WTC11 (cell line): ENCODE results near the gene RIC3. TPM values are rescaled to one million over a fixed set of nuclear protein-coding genes. Genes with fewer than 3 reads are reported as not detected.

ENCODE experiments used
- ATAC-seq: fragments of 200-7000 bp; cut with Tn5 transposase; 2 replicates; pipeline ENCODE4 v1.10.0; 2021; ENCODE audit warnings: mild to moderate bottlenecking, moderate library complexity
- CTCF ChIA-PET: fragments of 300-600 bp; sonication (Branson Sonifier 250); formaldehyde crosslinking; loops from one replicate; lab custom pipeline; 2021; ENCODE audit warnings: antibody characterized with exemption; lab: Charles Lee
- POLR2A ChIA-PET: fragments of 350-600 bp; sonication (Branson Sonifier 250); formaldehyde crosslinking; loops from one replicate; lab custom pipeline; 2021; ENCODE audit warnings: antibody characterized with exemption; lab: Charles Lee
- DNase-seq: peaks from one replicate; pipeline ENCODE4 v3.0.0; 2021; ENCODE audit warnings: low spot score
- H3K27ac Mint-ChIP-seq: 2 replicates; pipeline ENCODE4 v1.8.0; 2021; ENCODE audit warnings: mixed read lengths
- H3K27me3 Mint-ChIP-seq: 2 replicates; pipeline ENCODE4 v1.8.0; 2021; ENCODE audit warnings: low read depth, mild to moderate bottlenecking, moderate library complexity, mixed read lengths
- H3K36me3 Mint-ChIP-seq: 2 replicates; pipeline ENCODE4 v1.8.0; 2021; ENCODE audit warnings: mixed read lengths
- H3K4me1 Mint-ChIP-seq: 2 replicates; pipeline ENCODE4 v1.8.0; 2022; ENCODE audit warnings: mixed read lengths
- H3K4me3 Mint-ChIP-seq: 2 replicates; pipeline ENCODE4 v1.8.0; 2021; ENCODE audit warnings: mild to moderate bottlenecking, moderate library complexity, mixed read lengths
- H3K9me3 Mint-ChIP-seq: 2 replicates; pipeline ENCODE4 v1.8.0; 2021; ENCODE audit warnings: mixed read lengths
- CREM ChIP-seq: sonication (generic); formaldehyde crosslinking; IDR thresholded peaks from 2 replicates; pipeline ENCODE4 v1.8.1; 2022; ENCODE audit warnings: mild to moderate bottlenecking, missing genetic modification reagents, moderate library complexity
- ESRRA ChIP-seq: sonication (generic); formaldehyde crosslinking; IDR thresholded peaks from 2 replicates; pipeline ENCODE4 v1.8.1; 2022; ENCODE audit warnings: mild to moderate bottlenecking, missing genetic modification reagents, borderline replicate concordance
- FOXK1 ChIP-seq: sonication (generic); formaldehyde crosslinking; IDR thresholded peaks from 2 replicates; pipeline ENCODE4 v1.8.0; 2022; ENCODE audit warnings: mild to moderate bottlenecking, moderate library complexity, missing genetic modification reagents
- GABPB1 ChIP-seq: sonication (generic); formaldehyde crosslinking; IDR thresholded peaks from 2 replicates; pipeline ENCODE4 v1.8.1; 2023; ENCODE audit warnings: mild to moderate bottlenecking, missing genetic modification reagents
- GTF2I ChIP-seq: fragments of 250-450 bp; sonication (Bioruptor Pico); conservative IDR thresholded peaks from 2 replicates; pipeline ENCODE4 v1.4.0; 2021; ENCODE audit warnings: mild to moderate bottlenecking
- JAZF1 ChIP-seq: fragments of 250-450 bp; sonication (Bioruptor Pico); IDR thresholded peaks from 2 replicates; pipeline ENCODE4 v1.9.0; 2021; ENCODE audit warnings: moderate library complexity, mild to moderate bottlenecking, inconsistent platforms
- JUN ChIP-seq: sonication (generic); formaldehyde crosslinking; IDR thresholded peaks from 2 replicates; pipeline ENCODE4 v1.8.0; 2023; ENCODE audit warnings: mild to moderate bottlenecking, missing genetic modification reagents
- NFATC4 ChIP-seq: fragments of 250-450 bp; sonication (Bioruptor Pico); IDR thresholded peaks from 2 replicates; pipeline ENCODE4 v1.9.0; 2021; ENCODE audit warnings: mild to moderate bottlenecking
- NFYB ChIP-seq: sonication (generic); formaldehyde crosslinking; conservative IDR thresholded peaks from 2 replicates; pipeline ENCODE4 v1.8.0; 2022; ENCODE audit warnings: low read depth, missing genetic modification reagents
- NR1H2 ChIP-seq: sonication (generic); formaldehyde crosslinking; IDR thresholded peaks from 2 replicates; pipeline ENCODE4 v1.9.0; 2021; ENCODE audit warnings: mild to moderate bottlenecking, moderate library complexity, missing genetic modification reagents
- NR2C2 ChIP-seq: sonication (generic); formaldehyde crosslinking; IDR thresholded peaks from 2 replicates; pipeline ENCODE4 v1.8.0; 2022; ENCODE audit warnings: mild to moderate bottlenecking, missing genetic modification reagents
- PRRX2 ChIP-seq: fragments of 250-450 bp; sonication (Bioruptor Pico); IDR thresholded peaks from 2 replicates; pipeline ENCODE4 v1.8.0; 2021; ENCODE audit warnings: mild to moderate bottlenecking
- TEAD4 ChIP-seq: sonication (generic); formaldehyde crosslinking; IDR thresholded peaks from 2 replicates; pipeline ENCODE4 v1.8.0; 2022; ENCODE audit warnings: mild to moderate bottlenecking, missing genetic modification reagents
- ZNF138 ChIP-seq: sonication (generic); formaldehyde crosslinking; conservative IDR thresholded peaks from 2 replicates; pipeline ENCODE4 v1.8.1; 2022; ENCODE audit warnings: mild to moderate bottlenecking, moderate library complexity, missing genetic modification reagents
- ZNF232 ChIP-seq: sonication (generic); formaldehyde crosslinking; IDR thresholded peaks from 2 replicates; pipeline ENCODE4 v1.8.0; 2022; ENCODE audit warnings: mild to moderate bottlenecking, missing genetic modification reagents
- ZNF263 ChIP-seq: sonication (generic); formaldehyde crosslinking; IDR thresholded peaks from 2 replicates; pipeline ENCODE4 v1.8.1; 2022; ENCODE audit warnings: low read depth, mild to moderate bottlenecking, moderate library complexity, missing genetic modification reagents
- ZNF671 ChIP-seq: fragments of 250-450 bp; sonication (Bioruptor Pico); IDR thresholded peaks from 2 replicates; pipeline ENCODE4 v1.8.0; 2021; ENCODE audit warnings: mild to moderate bottlenecking
- total RNA-seq: library from RNA; stranded (reverse); gene quantifications from 3 replicates; pipeline ENCODE4 v1.2.3, GENCODE V29; 2021
- TF ChIP-seq, protein P1 (sequence below): sonication (generic); formaldehyde crosslinking; IDR thresholded peaks from 2 replicates; pipeline ENCODE4 v1.8.1; 2023; ENCODE audit warnings: mild to moderate bottlenecking, missing genetic modification reagents, moderate library complexity
- TF ChIP-seq, protein P2 (sequence below): sonication (generic); formaldehyde crosslinking; IDR thresholded peaks from 2 replicates; pipeline ENCODE4 v1.8.0; 2023; ENCODE audit warnings: mild to moderate bottlenecking, missing genetic modification reagents
- TF ChIP-seq, protein P3 (sequence below): sonication (generic); formaldehyde crosslinking; IDR thresholded peaks from 2 replicates; pipeline ENCODE4 v1.8.0; 2022; ENCODE audit warnings: mild to moderate bottlenecking, missing genetic modification reagents

Gene RIC3
- total RNA-seq, 1 experiment from 2014 or later = 15.7 TPM

DNA sequence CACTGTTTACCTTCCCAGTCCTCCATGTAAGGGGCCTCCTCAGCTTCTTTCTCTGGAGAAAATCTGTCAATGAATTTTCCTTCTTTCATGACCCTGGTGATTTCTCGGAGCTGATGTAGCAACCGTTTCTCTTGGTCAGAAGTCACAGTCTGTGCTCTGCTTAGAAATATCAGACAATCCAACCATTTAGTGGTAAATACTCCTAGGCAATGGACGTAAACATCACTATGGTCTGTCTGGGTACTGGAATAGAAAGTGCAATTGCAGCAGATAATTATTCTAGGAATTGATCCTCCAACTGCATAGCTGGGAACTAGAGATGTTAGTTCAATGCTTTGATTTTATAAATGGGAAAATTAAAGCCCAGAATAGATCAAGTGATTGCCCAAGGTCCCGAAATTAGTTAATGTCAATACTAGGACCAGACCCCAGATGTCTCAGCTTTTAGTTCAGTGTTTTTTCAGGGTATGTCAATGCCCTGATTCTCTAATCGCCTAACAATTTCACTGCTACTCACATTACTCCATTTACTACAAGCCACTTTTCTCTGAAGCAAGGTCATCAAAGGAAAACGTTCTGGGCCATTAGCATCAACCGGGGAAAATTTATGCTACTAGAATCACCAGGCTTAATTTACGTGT lies 42.1 kb downstream of the RIC3 start (continued):
- TF ChIP-seq TEAD4 (CRISPR knock-in tag) = no peak

DNA sequence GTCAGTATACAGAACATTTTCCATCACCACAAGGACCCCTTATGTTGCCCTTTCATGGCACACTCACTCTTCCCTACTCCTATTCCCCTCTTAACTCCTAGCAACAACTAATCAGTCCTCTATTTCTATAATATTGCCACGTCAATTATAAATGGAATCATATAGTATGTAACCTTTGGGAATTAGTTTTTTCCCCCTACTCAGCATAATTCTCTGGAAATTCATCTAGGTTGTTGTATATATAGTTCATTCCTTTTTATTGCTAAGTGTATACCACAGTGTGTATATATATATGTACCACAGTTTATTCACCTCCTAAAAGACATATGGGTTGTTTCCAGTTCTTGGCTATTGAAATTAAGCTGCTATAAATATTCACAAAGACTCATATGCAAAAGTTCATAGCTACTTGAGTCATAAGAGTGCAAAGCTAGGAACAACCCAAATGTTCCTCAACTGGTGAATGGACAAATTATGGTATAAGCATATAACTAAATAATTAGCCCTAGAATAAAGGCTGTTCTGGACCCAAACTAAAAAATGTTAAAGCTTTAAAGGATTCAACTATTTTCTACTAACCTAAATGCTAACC lies 46.6 kb downstream of the RIC3 start:
- no peaks in the 10 kb centered on the region for H3K27me3 Mint-ChIP-seq
- no peak for TF ChIP-seq NR1H2 (CRISPR knock-in tag)
- no peak for TF ChIP-seq ESRRA (CRISPR knock-in tag)
- TF ChIP-seq NR2C2 (CRISPR knock-in tag) = no peak
- no peak for TF ChIP-seq NFYB (CRISPR knock-in tag)
- TF ChIP-seq, protein P1, sequence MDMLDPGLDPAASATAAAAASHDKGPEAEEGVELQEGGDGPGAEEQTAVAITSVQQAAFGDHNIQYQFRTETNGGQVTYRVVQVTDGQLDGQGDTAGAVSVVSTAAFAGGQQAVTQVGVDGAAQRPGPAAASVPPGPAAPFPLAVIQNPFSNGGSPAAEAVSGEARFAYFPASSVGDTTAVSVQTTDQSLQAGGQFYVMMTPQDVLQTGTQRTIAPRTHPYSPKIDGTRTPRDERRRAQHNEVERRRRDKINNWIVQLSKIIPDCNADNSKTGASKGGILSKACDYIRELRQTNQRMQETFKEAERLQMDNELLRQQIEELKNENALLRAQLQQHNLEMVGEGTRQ (CRISPR knock-in tag) = no peak
- TF ChIP-seq PRRX2 (CRISPR knock-in tag) = no peak
- TF ChIP-seq JAZF1 (CRISPR knock-in tag) = no peak
- no peak for TF ChIP-seq CREM (CRISPR knock-in tag)
- no peak for TF ChIP-seq NFATC4 (CRISPR knock-in tag)
- TF ChIP-seq, protein P2, sequence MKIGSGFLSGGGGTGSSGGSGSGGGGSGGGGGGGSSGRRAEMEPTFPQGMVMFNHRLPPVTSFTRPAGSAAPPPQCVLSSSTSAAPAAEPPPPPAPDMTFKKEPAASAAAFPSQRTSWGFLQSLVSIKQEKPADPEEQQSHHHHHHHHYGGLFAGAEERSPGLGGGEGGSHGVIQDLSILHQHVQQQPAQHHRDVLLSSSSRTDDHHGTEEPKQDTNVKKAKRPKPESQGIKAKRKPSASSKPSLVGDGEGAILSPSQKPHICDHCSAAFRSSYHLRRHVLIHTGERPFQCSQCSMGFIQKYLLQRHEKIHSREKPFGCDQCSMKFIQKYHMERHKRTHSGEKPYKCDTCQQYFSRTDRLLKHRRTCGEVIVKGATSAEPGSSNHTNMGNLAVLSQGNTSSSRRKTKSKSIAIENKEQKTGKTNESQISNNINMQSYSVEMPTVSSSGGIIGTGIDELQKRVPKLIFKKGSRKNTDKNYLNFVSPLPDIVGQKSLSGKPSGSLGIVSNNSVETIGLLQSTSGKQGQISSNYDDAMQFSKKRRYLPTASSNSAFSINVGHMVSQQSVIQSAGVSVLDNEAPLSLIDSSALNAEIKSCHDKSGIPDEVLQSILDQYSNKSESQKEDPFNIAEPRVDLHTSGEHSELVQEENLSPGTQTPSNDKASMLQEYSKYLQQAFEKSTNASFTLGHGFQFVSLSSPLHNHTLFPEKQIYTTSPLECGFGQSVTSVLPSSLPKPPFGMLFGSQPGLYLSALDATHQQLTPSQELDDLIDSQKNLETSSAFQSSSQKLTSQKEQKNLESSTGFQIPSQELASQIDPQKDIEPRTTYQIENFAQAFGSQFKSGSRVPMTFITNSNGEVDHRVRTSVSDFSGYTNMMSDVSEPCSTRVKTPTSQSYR (CRISPR knock-in tag) = no peak
- no peak for TF ChIP-seq JUN (CRISPR knock-in tag)
- no peak for TF ChIP-seq GABPB1 (CRISPR knock-in tag)
- TF ChIP-seq GTF2I (CRISPR knock-in tag) = no peak
- TF ChIP-seq FOXK1 = no peak
- TF ChIP-seq ZNF138 = no peak
- TF ChIP-seq ZNF671 (CRISPR knock-in tag) = no peak
- TF ChIP-seq ZNF232 (CRISPR knock-in tag) = no peak
- TF ChIP-seq, protein P3, sequence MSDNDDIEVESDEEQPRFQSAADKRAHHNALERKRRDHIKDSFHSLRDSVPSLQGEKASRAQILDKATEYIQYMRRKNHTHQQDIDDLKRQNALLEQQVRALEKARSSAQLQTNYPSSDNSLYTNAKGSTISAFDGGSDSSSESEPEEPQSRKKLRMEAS = no peak
- ChIA-PET CTCF (interaction anchor here (1.0 kb wide), 1 partner anchor 31 kb away, joined by 5 read pairs; no protein-coding TSS in a partner anchor), POLR2A (no interaction called here)
- H3K4me3 Mint-ChIP-seq = no peak overlapping the region
- H3K27ac Mint-ChIP-seq = no peak overlapping the region
- H3K36me3 Mint-ChIP-seq = peaks cover 7% of the 10 kb centered on the region
- no peaks in the 10 kb centered on the region for H3K4me1 Mint-ChIP-seq
- ATAC-seq (no peak), DNase-seq (no peak)
- 0 out of 2 replicates have a peak, but pooled peaks cover 4% of the 10 kb centered on the region for H3K9me3 Mint-ChIP-seq

DNA sequence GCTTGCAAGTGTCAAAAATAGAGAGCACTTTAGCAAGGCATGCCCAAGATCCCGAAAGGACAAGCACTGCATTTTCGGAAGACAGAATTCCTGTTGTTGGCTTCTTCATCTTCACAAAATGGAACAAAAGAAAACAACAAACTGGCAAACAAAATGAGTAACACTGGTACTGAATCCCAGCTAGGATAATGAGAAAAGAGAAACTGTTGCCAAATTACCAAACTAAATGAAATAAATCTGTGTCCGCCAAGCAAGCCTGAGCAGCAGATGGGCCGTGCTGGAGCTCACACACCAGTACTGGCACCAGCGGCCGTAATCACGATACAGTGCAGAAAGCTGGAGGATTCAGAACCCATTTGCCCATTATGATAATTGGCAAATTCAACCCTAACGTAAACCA lies 57.2 kb downstream of the RIC3 start:
- no peak overlapping the region for H3K4me3 Mint-ChIP-seq
- DNase-seq (no peak), ATAC-seq (no peak)
- H3K9me3 Mint-ChIP-seq = 0 out of 2 replicates have a peak, but pooled peaks cover 3% of the 10 kb centered on the region
- TF ChIP-seq TEAD4 (CRISPR knock-in tag) = no peak
- TF ChIP-seq GABPB1 (CRISPR knock-in tag) = no peak
- TF ChIP-seq ZNF263 (CRISPR knock-in tag) = no peak
- H3K4me1 Mint-ChIP-seq = no peaks in the 10 kb centered on the region
- no peaks in the 10 kb centered on the region for H3K27me3 Mint-ChIP-seq
- CTCF ChIA-PET = interaction anchor here (1.4 to 3.1 kb wide), 3 partner anchors 12 to 105 kb away, joined by 3 to 14 read pairs (median 6); no protein-coding TSS in a partner anchor
- POLR2A ChIA-PET = no interaction called here
- H3K27ac Mint-ChIP-seq = no peak overlapping the region
- H3K36me3 Mint-ChIP-seq = peaks cover 15% of the 10 kb centered on the region
